ENCODE data around the gene KIAA0753. TPM values are rescaled to one million over a fixed set of nuclear protein-coding genes. Genes with fewer than 3 reads are reported as not detected.

KIAA0753 gene
- total RNA-seq, 2 donors from 2014 or later, result 37.2 to 50.1 TPM

- H3K4me3 Mint-ChIP-seq, result no peak overlapping the region
- peaks cover 15% of the 10 kb centered on the region for H3K27me3 Mint-ChIP-seq (ENCODE audit: insufficient read depth)
- Histone ChIP-seq H3K9ac (ENCODE audit: extremely low read depth, low read length, poor library complexity, severe bottlenecking) (no peak overlapping the region), H3K9me3 (ENCODE audit: control insufficient read depth, low read length) (no peaks in the 10 kb centered on the region), H3K36me3 (ENCODE audit: control insufficient read depth, insufficient read depth, low read length) (no peaks in the 10 kb centered on the region), H3K27ac (ENCODE audit: low read depth, low read length) (no peak overlapping the region), H3K4me1 (ENCODE audit: control insufficient read depth, insufficient read depth, low read length) (no peaks in the 10 kb centered on the region), H3K27me3 (ENCODE audit: control insufficient read depth, insufficient read depth, low read length, poor library complexity, severe bottlenecking) (no peaks in the 10 kb centered on the region), H3K4me3 (ENCODE audit: low read length) (no peak overlapping the region)
- H3K27ac Mint-ChIP-seq, result no peak overlapping the region
- DNase-seq, result peak; percentile 10
- WGBS, 2 experiments (ENCODE audit: insufficient coverage in 1 of 2, insufficient read length in 1 of 2), result 93 to 96% methylated on average over 7 to 8 of the region's 8 CpGs
- no peak for TF ChIP-seq CTCF (conservative IDR thresholded peaks at IDR 0.05)
- H3K9me3 Mint-ChIP-seq, result no peaks in the 10 kb centered on the region
- peaks cover 3% of the 10 kb centered on the region for H3K4me1 Mint-ChIP-seq
- H3K36me3 Mint-ChIP-seq (ENCODE audit: low read depth), result no peaks in the 10 kb centered on the region
Observed at GRCh38 chr17:6670571-6670970, 30.1 kb upstream of the KIAA0753 start.

- 84 to 90% methylated on average over 5 to 9 of the region's 10 CpGs for WGBS, 2 experiments (ENCODE audit: insufficient coverage in 1 of 2, insufficient read length in 1 of 2)
- Mint-ChIP-seq H3K27ac (no peak overlapping the region), H3K27me3 (ENCODE audit: insufficient read depth) (peaks cover 21% of the 10 kb centered on the region), H3K4me1 (peaks cover 3% of the 10 kb centered on the region), H3K36me3 (ENCODE audit: low read depth) (no peaks in the 10 kb centered on the region), H3K9me3 (no peaks in the 10 kb centered on the region), H3K4me3 (no peak overlapping the region)
- Histone ChIP-seq H3K27ac (ENCODE audit: low read depth, low read length) (no peak overlapping the region), H3K9ac (ENCODE audit: extremely low read depth, low read length, poor library complexity, severe bottlenecking) (no peak overlapping the region), H3K27me3 (ENCODE audit: control insufficient read depth, insufficient read depth, low read length, poor library complexity, severe bottlenecking) (no peaks in the 10 kb centered on the region), H3K36me3 (ENCODE audit: control insufficient read depth, insufficient read depth, low read length) (no peaks in the 10 kb centered on the region), H3K4me1 (ENCODE audit: control insufficient read depth, insufficient read depth, low read length) (no peaks in the 10 kb centered on the region), H3K9me3 (ENCODE audit: control insufficient read depth, low read length) (no peaks in the 10 kb centered on the region), H3K4me3 (ENCODE audit: low read length) (no peak overlapping the region)
- peak; percentile 61 for DNase-seq
- no peak for TF ChIP-seq CTCF (conservative IDR thresholded peaks at IDR 0.05)
Observed at GRCh38 chr17:6669479-6670212, 29.1 kb upstream of the KIAA0753 start.

GRCh38 chr17:6668727-6669425, 28.4 kb upstream of the KIAA0753 start:
- Mint-ChIP-seq H3K9me3 (no peaks in the 10 kb centered on the region), H3K4me1 (peaks cover 3% of the 10 kb centered on the region), H3K4me3 (no peak overlapping the region), H3K36me3 (ENCODE audit: low read depth) (no peaks in the 10 kb centered on the region), H3K27ac (no peak overlapping the region), H3K27me3 (ENCODE audit: insufficient read depth) (peaks cover 21% of the 10 kb centered on the region)
- Histone ChIP-seq H3K4me3 (ENCODE audit: low read length) (no peak overlapping the region), H3K9me3 (ENCODE audit: control insufficient read depth, low read length) (no peaks in the 10 kb centered on the region), H3K9ac (ENCODE audit: extremely low read depth, low read length, poor library complexity, severe bottlenecking) (no peak overlapping the region), H3K36me3 (ENCODE audit: control insufficient read depth, insufficient read depth, low read length) (no peaks in the 10 kb centered on the region), H3K27me3 (ENCODE audit: control insufficient read depth, insufficient read depth, low read length, poor library complexity, severe bottlenecking) (no peaks in the 10 kb centered on the region), H3K4me1 (ENCODE audit: control insufficient read depth, insufficient read depth, low read length) (no peaks in the 10 kb centered on the region), H3K27ac (ENCODE audit: low read depth, low read length) (no peak overlapping the region)
- DNase-seq, result no peak
- TF ChIP-seq CTCF (conservative IDR thresholded peaks at IDR 0.05), result no peak
- WGBS, 2 experiments (ENCODE audit: insufficient coverage in 1 of 2, insufficient read length in 1 of 2), result 91 to 92% methylated on average over 9 to 13 of the region's 14 CpGs

All from endodermal cell (in vitro differentiated cells).